ENCODE data around the gene LRCH4. TPM values are rescaled to one million over a fixed set of nuclear protein-coding genes. Genes with fewer than 3 reads are reported as not detected.

The LRCH4 gene
- total and polyA plus RNA-seq, 2 of the 13 experiments (the other 11 are each of a cell fraction or from before 2014, with no cell fraction given) = 7.0 to 9.3 TPM

DNA sequence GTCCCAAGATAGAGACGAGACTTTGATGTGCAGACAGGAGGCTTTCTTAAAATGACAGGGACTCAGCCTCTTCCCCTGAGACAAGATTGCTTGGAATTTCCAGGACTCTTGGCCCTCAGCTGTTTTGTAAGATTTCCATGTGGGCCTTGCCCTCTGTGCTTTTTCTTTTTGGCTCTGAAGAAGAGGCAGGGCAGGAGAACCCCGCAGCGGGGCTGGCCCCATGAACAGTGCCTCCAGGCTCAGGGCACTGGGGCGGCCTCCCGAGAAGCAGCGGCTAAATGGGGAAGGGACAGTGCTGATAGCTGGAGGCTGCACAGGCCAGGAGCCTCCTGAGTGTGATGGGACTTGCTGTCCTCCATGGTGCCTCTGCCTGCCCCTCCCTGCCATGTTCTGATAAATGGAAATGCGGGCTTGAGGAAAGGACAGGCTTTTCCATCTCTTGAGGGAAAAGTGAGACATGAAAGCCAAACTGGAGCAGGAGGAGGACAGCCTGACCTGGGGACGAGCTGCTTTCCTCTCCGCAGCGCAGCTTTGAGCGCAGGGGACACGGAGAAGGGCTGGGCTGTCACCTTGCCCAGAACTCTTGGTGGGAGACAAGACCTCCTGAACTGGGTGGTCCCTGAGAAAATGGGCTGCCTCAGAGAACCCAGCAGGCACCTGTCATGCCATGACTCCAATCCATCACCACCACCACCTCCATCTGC, 24.3 kb downstream of the LRCH4 start:
- peaks cover 4% of the 10 kb centered on the region for H3K79me2 ChIP-seq (ENCODE audit: insufficient read depth, low read length)
- CTCF ChIA-PET (ENCODE audit: low intra/inter-chr PET ratio, low total read pairs) = no interaction called here
- peaks cover 17% of the 10 kb centered on the region; the same call in 1 of the 2 replicates for H4K20me1 ChIP-seq (ENCODE audit: insufficient read depth, low read length)
- DNase-seq (ENCODE audit: low spot score) = no peak
- WGBS (ENCODE audit: low lambda C conversion rate) = 96% methylated on average over 12 of the region's 12 CpGs
- FAIRE-seq = no peak
- no peak for ATAC-seq
- TF ChIP-seq AGO2 (optimal IDR thresholded peaks at IDR 0.05; ENCODE audit: low read depth, low read length) = peak; percentile 84
- TF ChIP-seq ZFP41 (CRISPR knock-in tag; IDR thresholded peaks at IDR 0.05; ENCODE audit: borderline replicate concordance) = no peak
- TF ChIP-seq RBM22 (optimal IDR thresholded peaks at IDR 0.05; ENCODE audit: low read length) = peak; percentile 75
- TF ChIP-seq, protein P1, sequence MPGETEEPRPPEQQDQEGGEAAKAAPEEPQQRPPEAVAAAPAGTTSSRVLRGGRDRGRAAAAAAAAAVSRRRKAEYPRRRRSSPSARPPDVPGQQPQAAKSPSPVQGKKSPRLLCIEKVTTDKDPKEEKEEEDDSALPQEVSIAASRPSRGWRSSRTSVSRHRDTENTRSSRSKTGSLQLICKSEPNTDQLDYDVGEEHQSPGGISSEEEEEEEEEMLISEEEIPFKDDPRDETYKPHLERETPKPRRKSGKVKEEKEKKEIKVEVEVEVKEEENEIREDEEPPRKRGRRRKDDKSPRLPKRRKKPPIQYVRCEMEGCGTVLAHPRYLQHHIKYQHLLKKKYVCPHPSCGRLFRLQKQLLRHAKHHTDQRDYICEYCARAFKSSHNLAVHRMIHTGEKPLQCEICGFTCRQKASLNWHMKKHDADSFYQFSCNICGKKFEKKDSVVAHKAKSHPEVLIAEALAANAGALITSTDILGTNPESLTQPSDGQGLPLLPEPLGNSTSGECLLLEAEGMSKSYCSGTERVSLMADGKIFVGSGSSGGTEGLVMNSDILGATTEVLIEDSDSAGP (CRISPR knock-in tag; IDR thresholded peaks at IDR 0.05; ENCODE audit: borderline replicate concordance) = 0 out of 2 replicates have a peak, but pooled peaks have one; percentile 19
- no peak for TF ChIP-seq FOSL1 (CRISPR knock-in tag; IDR thresholded peaks at IDR 0.05; ENCODE audit: borderline replicate concordance)
- peaks cover 29 to 75% of the 10 kb centered on the region in 2 experiments for H3K36me3 ChIP-seq (replicated peaks in 1 of 2; ENCODE audit: control insufficient read depth in 1 of 2, insufficient read depth in 2 of 2, low read length in 2 of 2)
- no peaks in the 10 kb centered on the region for H3K9me3 ChIP-seq (ENCODE audit: low read length)
- in situ Hi-C loops (cut with HindIII; ENCODE audit: extremely low pct_ligation_motif_present, low pct_unique_long_range_greater_than_20kb) = no loop called here
- intact Hi-C loops (cut with micrococcal nuclease; ENCODE audit: unreplicated experiment) = loop anchor here (5.0 kb wide), 1 partner anchor 94 kb away; no protein-coding TSS in a partner anchor
- no TSS peak for BruUV-seq (replicated peaks)
- H3K9ac ChIP-seq (ENCODE audit: insufficient read depth, low read depth, low read length) = no peak overlapping the region
- H3K4me1 ChIP-seq (ENCODE audit: insufficient read depth, low read length) = peaks cover 88% of the 10 kb centered on the region
- H3K4me2 ChIP-seq (ENCODE audit: low read depth, low read length) = no peak overlapping the region
- no peaks in the 10 kb centered on the region for H3K27me3 ChIP-seq (ENCODE audit: control insufficient read depth in 1 of 2, insufficient read depth in 2 of 2, low read length in 2 of 2)
- H3K27ac ChIP-seq (ENCODE audit: extremely low read length, insufficient read depth, low read length) = no peak overlapping the region
- H2AFZ ChIP-seq (ENCODE audit: low read length) = no peak overlapping the region
- H3K4me3 ChIP-seq (replicated peaks in 1 of 3; ENCODE audit: insufficient read depth in 1 of 3, low read depth in 2 of 3, low read length in 3 of 3) = no peak overlapping the region
- POLR2A ChIA-PET = interaction anchor here (1.2 kb wide), 1 partner anchor 25 kb away, joined by 3 read pairs; the partner anchor contains the start of gene FBXO24

All from HepG2 (cell line).